Fibroblast of villous mesenchyme (primary cell): Measurements from ENCODE around the gene PRF1. TPM values are rescaled to one million over a fixed set of nuclear protein-coding genes. Genes with fewer than 3 reads are reported as not detected.

Source experiments
- DNase-seq: peaks from one replicate; pipeline ENCODE4 v3.0.0-alpha.2; 2010; ENCODE audit warnings: low read depth
- H3K4me3 ChIP-seq: 2 replicates; pipeline ENCODE4 v1.5.1; 2011; ENCODE audit warnings: low read depth, mild to moderate bottlenecking, low read length
- total RNA-seq: library from RNA; depleted of rRNA; stranded (reverse); fragments of >200 nt; gene quantifications from 2 replicates; pipeline ENCODE4 v1.2.3, GENCODE V29; 2012
- TF ChIP-seq, protein P1 (sequence below): IDR thresholded peaks from 2 replicates; pipeline ENCODE4 v1.5.1; 2012; ENCODE audit warnings: low read depth, mild to moderate bottlenecking, low read length; ENCODE audit not compliant: insufficient read depth

PRF1 gene
- total RNA-seq, 1 donor: not detected

DNA sequence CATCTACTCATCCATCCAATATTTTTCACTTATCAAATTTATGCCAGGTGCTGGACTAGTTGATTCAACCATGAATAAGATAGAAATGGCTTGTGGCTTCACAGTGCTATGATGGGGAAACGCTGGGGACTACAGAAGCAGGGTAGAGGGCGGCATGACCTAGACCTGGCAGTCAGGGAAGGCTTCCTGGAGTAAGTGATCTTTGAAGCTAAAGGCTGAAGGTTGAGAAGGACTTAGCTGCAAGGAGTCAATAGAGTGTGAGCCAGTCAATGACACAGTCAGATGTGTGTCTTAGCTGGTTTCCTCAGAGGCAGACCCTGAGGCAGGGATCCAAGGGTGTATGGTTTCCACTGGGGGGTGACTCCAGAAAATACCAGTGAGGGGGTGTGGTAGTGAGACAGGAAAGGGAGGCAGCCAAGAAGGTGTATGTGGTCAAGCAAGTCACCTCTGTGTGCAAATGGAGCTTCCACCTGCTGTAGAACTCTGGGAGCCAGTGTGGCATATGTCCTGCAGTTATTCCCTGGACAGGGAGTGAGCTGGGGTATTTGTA, 10.3 kb downstream of the PRF1 start:
- no peak overlapping the region for H3K4me3 ChIP-seq
- TF ChIP-seq, protein P1, sequence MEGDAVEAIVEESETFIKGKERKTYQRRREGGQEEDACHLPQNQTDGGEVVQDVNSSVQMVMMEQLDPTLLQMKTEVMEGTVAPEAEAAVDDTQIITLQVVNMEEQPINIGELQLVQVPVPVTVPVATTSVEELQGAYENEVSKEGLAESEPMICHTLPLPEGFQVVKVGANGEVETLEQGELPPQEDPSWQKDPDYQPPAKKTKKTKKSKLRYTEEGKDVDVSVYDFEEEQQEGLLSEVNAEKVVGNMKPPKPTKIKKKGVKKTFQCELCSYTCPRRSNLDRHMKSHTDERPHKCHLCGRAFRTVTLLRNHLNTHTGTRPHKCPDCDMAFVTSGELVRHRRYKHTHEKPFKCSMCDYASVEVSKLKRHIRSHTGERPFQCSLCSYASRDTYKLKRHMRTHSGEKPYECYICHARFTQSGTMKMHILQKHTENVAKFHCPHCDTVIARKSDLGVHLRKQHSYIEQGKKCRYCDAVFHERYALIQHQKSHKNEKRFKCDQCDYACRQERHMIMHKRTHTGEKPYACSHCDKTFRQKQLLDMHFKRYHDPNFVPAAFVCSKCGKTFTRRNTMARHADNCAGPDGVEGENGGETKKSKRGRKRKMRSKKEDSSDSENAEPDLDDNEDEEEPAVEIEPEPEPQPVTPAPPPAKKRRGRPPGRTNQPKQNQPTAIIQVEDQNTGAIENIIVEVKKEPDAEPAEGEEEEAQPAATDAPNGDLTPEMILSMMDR: no peak
- DNase-seq: no peak

DNA sequence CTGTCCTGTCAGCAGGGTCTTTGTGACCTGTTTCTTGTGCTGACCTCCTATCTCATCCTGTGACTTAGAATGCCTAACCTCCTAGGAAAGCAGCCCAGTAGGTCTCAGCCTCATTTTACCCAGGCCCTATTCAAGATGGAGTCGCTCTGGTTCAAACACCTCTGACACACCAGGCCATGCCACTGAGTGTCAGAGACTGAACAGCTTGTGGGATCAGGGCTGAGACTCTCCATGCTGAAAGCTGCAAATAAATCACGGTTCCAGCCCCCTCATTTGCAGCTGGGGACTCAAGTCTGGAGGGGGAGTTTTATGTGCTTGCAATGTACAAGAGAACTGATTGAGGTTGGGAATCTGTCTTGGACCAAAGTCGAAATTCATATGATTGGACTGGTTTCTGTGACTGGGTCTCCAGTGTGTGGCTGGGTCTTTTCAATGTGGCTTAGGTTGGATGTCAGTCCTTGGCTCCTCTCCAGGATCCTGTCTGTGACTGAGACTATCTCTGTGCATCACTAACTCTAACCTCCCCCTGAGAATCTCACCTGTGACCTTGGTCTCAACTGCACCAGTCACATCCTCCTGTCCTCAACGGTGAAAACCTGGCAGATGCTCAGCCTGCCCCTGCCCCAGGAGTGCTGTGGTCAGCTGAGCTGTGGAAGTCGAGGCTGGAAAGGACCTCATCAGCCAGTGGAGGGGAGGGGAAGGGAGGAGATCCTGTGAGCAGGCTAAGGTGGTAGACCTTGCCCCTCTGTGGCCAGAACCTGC, 11.7 kb downstream of the PRF1 start:
- peak; percentile 10 for DNase-seq
- TF ChIP-seq, protein P1: no peak
- no peak overlapping the region for H3K4me3 ChIP-seq

DNA sequence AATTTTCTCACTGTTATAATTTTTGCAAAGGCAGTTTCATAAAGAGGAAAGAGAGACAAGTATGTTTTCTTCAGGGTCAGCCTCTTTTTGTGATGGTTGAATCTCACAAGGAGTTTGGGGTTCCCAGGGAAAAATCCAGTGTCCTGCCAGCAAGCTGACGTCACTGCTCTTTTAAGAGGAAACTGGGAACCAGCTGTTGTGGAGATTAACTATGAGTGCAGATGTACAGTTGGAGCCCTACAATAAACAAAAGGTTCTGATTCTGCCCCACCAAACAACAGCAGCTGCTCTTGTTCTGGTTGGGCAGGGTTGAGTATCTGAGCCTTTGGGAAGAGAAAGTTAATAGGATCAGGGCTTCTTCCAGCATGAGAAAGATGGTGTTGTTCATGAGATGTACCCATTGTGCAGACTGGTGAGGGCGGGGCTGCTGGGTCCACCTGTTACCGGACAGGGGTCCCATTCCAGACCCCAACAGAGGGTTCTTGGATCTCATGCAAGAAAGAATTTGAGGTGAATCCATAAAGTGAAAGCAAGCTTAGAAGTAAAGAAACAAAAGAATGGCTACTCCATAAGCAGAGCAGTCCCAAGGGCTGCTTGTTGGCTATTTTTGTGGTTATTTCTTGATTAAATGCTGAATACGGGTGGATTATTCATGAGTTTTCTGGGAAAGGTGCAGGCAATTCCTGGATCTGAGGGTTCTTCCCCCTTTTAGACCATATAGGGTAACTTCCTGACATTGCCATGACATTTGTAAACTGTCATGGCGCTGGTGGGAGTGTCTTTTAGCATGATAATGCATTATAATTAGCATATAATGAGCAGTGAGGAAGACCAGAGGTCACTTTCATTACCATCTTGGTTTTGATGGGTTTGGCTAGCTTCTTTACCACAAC, 12.5 kb downstream of the PRF1 start:
- TF ChIP-seq, protein P1: no peak
- DNase-seq: peak; percentile 92
- no peak overlapping the region for H3K4me3 ChIP-seq

DNA sequence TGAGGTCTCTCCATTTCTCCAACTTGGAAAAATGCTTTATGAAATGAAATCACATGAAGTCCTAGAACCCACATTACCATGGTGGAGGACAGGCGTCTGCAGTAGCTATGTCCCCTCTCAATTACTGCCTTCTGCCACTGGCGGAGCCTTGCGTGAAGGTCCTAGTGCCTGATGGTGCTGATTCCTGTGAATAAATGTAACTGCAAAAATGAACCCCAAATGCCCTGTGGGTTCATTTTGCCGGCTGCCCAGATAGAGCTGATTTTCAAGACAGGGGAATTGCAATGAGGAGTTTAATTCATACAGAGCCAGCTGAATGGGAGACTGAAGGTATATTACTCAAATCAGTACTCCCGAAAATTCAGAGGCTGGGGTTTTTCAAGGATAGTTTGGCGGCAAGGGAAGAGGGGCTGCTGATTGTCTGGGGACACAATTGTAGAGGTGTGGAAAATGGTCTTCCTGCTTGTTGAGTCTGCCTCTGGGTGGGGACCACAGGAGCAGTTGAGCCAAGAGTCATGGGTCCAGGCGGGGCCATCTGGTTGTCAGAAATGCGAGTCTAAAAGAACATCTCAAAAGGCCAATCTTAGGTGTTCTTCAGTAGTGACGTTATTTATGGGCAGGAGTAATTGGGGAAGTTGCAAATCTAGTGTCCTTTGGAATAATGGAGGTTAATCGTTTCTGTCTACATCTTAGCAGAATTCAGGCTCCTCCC, 13.5 kb downstream of the PRF1 start:
- H3K4me3 ChIP-seq: no peak overlapping the region
- TF ChIP-seq, protein P1: no peak
- DNase-seq: peak; percentile 36

DNA sequence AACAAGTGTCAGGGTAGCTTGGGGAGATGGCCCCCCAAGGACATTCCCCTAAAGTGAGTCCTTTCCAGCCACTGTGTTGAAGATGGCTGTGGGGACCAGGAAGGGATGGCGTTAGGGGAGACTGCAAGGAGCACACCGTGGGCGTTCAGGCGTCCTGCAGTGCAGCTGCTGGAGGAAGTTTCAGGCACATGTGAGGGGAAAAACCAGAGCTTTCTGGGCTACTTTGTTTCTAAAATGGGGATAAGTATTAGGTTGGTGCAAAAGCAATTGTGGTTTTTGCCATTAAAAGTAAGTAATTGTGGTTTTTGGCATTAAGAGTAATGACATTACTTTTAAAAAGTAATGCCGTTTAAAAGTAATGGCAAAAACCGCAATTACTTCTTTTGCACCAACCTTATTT, 14.3 kb downstream of the PRF1 start:
- DNase-seq: no peak
- TF ChIP-seq, protein P1: no peak
- H3K4me3 ChIP-seq: no peak overlapping the region

DNA sequence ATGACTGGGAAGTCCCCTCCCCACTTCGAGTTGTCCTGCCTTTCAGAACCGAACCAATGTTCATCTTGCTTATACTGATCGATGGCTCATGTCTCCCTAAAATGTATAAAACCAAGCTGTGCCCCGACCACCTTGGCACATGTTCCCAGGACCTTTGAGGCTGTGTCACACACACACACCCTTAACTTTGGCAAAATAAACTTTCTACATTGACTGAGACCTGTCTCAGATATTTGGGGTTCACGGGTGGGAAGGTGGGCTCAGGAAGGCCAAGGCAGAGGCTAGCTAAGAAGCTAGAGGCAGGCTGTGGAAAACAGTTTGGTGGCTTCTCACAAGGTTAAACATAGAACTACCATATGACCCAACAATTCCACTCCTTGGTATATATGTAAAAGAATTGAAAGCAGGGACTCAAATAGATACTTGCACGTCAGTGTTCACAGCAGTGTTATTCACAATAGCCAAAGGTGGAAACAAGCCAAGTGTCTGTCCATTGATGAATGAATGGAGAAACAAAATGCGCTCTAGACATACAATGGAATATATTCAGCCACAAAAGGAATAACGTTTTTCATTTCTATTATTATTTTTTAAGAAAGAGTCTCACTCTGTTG, 15.4 kb downstream of the PRF1 start:
- TF ChIP-seq, protein P1: no peak
- H3K4me3 ChIP-seq: no peak overlapping the region
- no peak for DNase-seq
